ENCODE measurements around the gene ZC3H12C. TPM values are rescaled to one million over a fixed set of nuclear protein-coding genes. Genes with fewer than 3 reads are reported as not detected.

Gene ZC3H12C
- total RNA-seq, 1 donor from 2014 or later: 32.0 TPM

DNA sequence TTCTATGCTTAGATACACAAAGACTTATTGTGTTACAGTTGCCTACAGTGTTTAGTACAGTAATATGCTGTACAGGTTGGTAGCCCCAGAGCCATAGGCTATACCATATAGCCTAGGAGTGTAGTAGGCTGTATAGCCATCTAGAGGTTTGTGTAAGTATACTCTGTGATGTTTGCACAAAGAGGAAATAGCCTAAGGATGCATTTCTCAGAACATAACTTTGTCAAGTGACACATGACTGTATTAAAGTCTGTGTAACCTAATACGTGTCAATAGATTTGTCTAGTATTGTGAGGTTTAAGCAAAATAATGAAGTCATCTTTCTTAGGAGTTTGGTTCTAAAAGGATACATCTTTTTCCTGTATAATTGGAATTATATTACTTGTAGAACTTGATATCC lies 5.5 kb downstream of the ZC3H12C start:
- DNase-seq: no peak

DNA sequence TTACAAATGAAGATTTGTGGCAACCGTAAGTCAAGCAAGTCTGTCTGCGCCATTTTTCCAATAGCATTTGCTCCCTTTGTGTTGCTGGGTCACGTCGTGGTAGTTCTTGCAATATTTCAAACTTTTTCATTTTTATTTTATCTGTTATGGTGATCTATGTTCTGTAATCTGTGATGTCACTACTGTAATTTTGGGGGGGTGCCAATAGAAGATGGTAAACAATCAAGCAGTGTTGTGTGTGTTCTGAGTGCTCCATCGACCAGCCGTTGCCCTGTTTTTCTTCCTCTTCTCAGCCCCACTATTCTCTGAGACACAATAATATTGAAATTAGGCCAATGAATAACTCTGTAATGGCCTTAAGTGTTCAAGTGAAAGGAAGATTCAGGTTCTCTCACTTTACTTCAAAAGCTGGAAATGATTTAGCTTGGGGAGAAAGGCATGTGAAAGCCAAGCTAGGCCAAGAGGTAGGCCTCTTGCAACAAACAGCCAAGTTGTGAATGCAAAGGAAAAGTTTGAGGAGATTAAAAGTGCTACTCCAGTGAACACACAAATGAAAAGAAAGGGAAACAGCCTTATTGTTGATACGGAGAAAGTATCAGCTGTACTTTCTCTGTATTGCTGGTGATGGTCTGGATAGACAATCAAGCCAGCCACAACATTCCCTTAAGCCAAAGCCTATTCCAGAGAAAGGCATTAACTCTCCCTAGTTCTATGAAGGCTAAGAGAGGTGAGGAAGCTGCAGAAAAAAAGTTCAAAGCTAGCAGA lies 7.5 kb downstream of the ZC3H12C start:
- DNase-seq: no peak

DNA sequence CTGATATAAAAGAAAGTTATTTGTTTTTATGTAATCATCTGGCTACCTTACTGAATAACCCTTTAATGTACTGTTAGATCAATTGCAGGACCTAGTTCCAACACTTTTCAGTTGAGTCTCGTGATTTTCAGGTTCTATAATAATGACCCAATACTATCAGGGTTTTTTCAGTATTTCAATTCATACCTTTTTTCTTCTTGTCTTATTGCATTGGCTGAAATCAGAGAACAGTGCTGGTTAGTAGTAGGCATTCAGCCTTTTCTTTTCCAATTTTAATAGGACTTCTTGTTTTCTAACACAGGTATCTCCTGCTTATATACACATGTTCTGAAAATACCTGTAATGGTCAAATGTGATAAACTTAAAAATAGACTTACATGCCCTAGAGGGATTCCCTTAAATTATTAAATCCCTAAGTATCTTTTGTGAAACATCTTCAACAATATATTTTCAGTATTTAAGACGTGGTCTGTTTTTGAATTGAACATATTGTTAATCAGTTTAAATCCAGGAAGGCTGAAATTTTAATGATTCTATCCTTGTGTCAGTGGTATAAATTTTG lies 13.6 kb downstream of the ZC3H12C start:
- DNase-seq: no peak

DNA sequence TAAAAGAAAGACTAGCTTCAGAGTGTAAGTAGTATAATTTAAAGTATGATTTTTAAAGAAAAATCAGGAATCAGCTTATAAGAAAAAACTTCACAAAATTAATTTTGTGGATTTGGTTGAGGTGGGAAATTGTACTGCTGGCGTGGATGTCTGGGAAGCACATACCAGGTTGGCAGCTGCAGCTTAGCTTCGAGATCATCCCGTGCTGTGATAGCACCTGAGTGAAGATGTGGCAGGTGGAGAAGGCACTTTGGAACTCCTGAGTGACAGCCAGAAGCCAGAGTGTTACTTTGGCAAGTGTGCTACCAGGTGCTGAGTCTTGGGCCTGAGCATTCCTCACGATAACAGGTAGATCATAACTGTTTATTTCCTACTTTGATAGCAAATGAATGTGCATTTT lies 17.7 kb downstream of the ZC3H12C start:
- no peak for DNase-seq

DNA sequence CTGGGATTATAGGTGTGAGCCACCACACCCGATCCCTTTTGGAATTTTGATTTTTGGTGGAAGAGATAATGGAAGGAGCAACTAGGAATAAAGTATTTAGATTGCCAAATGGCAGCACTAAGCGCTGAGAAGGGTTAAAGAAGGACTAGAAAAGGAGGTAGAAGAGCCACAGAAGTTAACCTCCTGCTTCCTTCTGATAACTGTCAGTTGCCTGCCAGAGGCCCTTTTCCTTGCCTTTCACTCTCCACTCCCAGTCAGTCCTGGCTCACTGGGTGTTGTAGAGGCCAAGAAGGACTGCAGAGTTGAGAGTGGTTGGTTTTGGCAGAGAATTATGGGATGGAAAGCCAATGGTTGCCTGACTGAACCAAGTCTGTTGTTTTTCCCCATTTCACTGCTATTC lies 19.3 kb downstream of the ZC3H12C start:
- DNase-seq: no peak

DNA sequence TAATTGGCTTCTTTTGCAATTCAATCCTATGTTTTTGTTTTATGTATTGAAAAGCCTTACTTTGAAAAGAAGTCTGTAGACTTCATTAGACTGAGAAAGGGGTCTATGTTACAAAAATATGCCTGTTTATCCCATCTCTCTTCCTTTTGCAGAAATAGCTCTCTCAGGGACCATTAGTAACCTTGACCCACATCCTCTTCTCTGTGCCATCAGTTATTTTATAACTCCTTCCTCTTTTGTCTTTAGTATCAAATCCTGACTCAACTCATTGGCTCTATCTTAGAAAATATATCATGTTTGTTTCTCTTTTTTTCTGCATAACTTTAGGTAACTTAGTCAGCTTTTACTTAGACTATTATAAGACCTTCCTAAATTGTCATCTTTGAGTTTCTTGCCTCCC lies 20.3 kb downstream of the ZC3H12C start:
- DNase-seq: no peak

DNA sequence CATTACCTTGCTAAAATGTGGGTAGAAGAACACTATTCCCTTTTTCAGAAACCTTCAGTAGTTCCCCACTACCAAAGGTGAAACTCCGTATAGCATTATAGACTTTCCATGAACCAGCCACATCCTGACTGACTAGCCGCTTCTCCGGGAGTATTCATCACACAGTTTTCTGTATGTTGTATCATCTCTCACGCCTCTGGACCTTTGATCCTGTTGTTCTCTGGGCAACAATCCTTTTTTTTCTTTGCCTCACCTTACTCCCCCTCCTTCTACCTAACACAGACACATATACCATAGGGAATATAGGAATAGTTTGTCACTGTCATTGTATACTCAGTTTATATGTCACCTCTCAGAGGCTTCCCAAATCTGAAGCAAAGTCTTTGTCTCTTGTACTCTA lies 20.8 kb downstream of the ZC3H12C start:
- DNase-seq: no peak

DNA sequence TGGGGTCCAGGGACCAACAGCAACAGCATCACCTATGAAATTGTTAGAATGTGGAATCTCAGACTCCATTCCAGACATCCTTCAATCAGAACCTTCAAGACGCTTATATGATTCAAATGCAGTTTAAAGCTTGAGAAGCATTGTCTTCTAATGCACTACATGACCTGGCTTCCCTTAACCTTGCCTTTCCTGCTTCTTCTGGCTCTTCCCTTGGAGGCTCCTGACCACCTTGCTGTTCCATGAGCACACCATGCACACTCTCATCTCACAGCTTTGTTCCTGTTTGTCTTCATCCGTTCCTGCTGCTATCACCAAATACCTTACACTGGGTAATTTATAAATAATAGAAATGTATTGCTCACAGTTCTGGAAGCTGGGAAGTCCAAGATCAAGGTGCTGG lies 26.1 kb downstream of the ZC3H12C start:
- DNase-seq: no peak

DNA sequence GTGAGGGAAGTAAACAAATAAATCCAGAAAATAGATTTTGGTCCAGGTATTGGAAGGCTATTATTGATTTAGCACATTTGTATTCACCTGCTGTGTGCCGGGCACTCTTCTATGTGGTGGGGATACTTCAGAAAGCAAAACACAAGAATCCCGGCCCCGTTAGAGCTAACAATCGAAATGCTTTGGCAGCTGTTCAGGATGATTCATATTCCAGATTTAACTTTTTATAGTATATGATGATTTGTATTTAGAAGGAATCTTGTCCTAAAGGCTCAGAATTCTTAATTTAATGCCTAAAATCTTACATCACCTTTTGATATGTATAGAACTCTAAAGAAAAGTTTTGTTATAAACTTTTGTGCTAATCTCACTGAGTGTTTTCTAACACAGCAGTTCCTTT lies 28.0 kb downstream of the ZC3H12C start:
- no peak for DNase-seq

DNA sequence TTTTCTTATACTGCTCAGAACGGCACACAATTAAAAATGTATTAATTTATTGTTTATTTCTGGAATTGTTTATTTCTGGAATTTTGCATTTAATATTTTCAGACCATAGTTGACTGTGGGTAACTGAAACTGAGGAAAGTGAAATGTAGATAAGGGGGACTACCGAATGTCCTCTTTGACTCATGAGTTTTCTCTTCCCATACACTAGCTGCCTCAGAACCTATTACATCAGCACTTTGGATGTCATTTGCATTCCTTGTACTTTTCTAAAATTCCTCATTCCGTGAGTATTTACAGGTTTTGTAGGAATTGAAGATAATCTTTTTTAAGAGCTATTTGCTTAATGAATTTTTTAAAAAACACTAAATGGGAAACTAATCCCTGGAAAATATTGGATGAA lies 29.8 kb downstream of the ZC3H12C start:
- DNase-seq: no peak

DNA sequence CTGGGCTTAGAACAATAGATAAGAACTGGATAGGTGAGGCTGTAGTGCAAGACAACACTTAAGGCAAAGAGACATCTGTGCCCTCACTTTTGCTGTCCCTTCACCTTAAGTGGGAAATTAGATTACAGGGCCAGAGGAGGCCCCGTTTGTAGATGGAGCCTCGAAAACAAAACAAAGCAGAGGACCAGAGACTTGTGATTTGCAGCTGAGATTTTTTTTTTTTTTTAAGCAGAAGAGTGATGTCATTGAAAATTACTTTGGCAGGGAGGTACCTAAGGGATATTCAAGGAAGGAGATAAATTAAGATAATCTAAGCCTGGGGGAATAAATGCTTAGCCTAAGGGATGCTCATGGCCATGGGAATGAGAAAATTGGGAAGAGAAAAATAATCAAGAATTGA lies 31.4 kb downstream of the ZC3H12C start:
- no peak for DNase-seq

DNA sequence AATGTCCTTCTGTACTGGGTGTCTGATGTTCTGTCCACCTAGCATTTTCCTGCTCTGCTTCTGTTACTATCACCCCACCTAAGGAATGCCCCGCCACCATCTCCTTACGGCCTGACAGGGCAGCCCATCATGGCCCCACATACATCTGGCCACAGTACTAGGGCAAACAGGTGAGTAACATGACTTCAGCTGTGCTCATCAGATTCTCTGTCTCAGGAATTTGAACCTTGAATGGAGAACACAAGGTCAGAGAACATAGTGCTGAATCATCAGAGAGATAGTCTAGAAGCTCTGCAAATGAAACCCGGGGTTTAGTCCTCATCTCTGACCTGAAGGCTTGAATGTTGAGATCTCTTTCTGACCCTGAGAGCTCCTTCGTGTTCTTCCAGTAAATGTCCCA lies 32.4 kb downstream of the ZC3H12C start:
- DNase-seq: no peak

DNA sequence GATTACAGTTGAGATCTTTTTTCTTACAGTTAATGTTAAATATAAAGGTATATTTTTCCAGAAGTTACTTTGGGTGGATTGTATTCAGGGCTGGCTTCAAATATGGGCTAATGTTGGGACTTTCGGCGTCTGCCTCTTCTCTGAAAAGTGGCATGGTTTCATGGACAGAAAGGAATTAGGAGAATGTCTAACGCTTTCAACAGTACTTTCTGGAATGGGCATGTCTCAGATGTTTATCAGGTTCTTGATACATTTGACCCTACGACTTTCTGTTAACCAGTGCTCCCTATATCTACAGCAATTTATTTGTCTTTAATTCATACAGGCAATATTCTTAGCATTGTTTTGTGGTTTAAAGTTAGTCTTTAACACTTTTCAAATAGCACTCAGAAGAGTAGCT lies 33.7 kb downstream of the ZC3H12C start:
- DNase-seq: no peak

DNA sequence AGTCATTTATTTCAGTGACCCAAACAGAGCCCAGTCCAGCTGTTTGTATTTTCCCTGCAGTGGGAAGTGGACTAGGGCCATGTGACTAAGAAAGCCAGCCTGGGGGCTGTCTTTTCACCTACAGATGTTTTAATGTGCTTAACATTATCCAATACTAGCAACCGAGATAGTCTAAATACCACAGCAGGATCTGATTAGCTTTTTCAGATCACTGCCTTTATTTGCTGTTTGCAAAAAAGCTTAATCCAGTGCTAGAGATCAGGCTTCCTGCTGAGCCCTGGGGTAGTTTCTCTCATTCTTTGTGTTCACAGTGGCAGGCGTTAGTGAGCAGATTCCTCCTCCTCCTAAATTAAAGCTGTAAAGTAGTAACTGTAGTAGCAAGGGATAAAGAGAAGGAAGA lies 35.0 kb downstream of the ZC3H12C start:
- no peak for DNase-seq

DNA sequence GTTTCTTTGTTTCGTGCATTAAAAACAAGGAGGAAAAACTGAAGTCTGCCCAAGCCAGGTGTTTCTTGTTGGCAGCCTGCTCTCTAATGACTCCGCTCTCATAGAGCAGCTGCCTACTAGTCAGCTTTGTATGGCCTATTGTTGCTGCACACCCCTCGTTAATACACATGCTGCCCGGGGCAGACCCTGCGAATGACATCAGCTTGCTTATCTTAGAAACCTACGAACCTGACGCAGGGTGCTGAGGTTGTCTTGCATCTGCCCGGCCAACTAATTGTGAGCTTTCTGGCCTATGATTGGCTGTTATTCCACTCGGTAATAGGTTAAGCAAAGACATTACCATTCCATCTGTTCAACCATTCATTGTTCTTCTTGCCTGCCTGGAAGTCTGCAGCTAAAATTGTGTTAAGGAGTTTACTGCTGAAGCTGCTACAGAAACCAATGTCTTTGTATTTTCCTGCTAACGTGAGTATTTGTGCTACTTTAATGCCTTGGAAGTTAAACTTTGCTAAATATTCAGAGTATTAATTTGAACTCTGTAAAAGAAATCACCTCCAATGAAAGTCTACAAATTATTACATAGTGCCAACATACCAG lies 37.5 kb downstream of the ZC3H12C start:
- DNase-seq: no peak

DNA sequence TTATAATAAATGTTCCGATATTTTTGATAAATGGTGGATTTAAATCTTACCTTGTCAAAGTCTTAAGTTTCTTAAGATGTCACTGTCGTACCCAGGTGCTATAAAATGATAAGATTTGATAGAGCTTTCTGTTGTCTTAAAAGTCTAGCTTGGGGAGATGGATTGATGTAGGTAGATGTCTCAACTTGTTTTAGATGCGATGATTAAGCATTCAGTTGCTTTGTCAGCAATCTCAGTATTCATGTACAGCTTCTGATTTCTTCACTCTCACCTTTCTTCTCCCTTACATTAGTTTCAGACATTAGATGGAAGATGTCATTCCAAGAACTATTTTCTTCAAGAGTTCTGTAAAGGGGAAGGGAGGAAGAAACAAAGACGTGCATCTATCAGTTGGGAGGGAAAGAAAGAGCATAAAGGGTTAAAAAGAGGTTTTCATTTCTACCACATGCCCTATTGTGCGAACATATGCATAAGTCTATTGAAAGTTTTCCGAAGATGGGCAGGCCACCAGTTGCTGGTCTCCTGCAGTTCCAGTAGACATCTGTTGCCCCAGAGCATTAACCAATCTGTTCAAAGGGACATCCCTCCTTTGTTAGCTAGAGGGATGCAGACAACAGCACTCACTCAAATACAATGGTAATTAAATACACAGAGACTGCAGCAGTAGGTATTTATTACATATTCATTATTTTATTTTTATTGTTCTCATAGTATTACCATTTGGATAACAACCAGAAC lies 38.4 kb downstream of the ZC3H12C start:
- DNase-seq: no peak

DNA sequence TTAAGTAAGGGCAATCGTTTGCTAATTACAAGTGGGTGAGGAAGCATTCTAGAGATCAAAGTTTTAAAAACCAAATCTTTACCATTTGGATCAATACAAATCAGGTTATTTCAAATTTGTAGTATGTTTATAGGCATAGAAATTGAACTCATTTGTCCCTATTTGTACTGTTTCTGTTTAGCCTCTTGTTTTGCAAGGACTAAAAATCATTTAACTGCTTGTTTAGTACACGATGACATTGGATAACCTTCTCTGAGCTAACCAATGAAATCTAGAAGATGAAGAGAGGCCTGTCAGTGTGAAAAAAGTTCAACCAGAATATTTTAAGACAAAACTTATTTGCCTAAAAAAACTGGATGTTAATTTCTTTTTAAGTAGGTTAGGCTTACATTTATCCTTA lies 40.0 kb downstream of the ZC3H12C start:
- DNase-seq: no peak

DNA sequence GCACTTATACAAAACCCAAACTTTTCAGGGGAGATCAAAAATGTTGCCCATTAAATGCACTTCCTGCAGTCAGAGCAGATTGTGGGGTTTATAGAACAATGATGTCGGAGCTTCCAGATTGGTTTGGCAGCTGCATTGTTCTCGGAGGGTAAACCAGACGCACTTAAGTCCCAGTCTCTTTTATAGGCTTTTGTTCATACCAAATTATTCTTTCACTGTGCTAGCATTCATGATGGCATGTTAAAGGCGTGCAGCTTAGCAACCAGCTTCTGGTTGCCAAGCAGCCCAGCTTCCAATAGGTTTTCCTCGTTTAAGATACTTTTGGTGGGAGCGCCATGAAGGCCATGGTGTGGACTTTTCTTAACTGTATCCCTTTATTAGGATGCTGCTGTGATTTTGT lies 40.9 kb downstream of the ZC3H12C start:
- DNase-seq: no peak

DNA sequence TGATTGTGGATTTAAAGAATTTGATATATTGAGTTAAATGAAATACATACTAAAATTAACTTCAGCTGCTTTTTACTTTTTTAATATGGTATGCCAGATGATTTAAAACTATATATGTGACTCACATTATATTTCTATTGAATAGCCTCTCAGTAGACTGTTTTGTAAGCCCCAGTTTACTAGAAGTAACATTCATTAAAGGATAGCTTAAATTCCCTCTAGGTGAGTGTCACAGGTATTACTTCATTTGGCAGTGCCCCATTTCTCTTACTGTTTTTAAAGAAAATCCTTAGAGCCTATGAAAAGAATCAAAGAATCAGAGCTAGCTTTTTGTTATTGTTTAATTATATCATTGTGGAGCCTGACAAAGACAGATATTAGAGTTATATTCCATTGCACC lies 48.6 kb downstream of the ZC3H12C start:
- DNase-seq: no peak

DNA sequence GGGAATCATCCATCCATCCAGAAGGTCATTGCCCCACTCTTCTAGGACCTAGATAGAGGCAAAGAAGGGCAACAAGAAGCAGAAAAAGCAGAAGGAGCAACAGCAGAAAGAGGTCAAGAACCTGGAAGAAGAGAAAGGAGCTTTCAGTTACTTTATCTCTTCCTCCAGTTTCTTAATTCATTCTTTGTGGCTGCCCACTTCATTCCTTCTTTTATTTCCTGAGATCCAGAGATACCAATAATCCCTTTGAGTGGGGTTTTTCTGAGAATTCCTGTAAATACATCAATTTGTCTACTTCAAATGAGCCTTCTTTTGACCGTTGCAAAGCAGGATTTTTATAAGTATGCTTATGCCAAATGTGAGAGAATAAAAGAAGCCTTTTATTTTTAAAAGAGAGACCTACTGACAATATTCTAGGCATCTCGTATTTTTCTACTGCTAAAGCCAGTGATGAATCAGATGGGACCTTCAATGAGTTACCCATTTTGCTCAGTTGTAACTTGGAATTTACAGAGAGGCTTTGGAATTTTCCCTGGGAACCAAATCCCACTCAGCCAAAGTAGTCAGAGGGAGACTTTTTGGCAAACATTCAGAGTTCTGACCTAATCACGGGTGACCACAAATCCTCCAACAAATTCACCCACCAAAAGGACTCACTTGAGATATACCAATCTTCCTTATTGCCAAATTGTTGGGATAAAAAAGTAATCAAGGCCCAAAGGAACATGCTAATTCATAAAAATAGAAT lies 54.9 kb downstream of the ZC3H12C start:
- no peak for DNase-seq

DNA sequence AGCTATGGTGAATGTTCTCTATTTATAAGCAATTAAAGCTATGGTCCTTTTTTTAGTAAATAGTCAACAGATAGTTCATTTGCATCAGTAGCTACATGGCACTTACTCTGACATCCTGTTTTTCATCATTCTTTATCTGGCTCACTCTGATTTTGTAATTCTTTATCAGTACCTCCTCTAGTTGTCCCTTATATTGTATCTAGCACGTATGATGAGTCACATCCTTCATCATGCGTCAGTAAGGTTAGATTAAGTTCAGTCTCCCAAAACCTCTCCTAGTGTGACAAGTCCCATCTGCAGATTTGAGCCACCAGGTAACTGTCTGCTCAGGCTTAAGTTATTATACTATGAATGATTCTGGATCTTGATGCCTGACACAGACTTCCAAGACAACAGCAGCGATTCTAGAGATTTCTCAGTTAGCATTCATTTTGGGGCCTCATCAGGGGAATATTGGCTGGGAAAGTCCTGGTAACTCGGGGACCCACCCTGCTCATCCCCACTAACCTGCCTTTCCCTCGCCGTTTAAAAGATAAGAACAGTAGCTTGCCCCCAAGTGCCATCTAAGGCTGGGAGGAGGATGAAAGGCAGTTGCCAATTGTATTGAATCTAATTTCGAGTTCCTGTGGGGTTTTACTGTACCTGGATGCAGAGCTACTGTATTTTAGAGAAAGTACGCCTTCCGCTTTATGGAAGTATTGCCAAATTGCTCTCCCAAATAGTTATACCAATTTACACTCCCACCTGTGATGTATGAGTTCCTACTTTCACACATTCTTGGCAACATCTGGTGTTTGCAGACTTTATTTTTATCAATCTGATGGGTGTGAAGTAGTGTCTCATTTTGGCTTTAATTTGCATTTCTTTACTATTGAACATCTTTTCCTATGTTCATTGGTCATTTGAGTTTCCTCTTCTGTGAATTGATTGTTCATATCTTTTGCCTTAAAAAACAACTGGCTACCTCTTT lies 55.9 kb downstream of the ZC3H12C start:
- DNase-seq: no peak
